KBM-7 (cell line): ENCODE results near the gene IGSF21.

Source experiments
- DNase-seq: peaks from one replicate; pipeline ENCODE4 v3.0.0-alpha.2; 2015
- in situ Hi-C: fragments of 300-500 bp; cut with MboI; formaldehyde crosslinking; loops from 2 replicates; pipeline ENCODE4 v1.14.3; 2020; ENCODE audit warnings: low sequenced_read_pairs, low pct_unique_long_range_greater_than_20kb, mixed read lengths

IGSF21 gene

GRCh38 chr1:18107369-18108298 is at the start of gene IGSF21:
TSS of gene IGSF21 (plus strand) at chr1:18107798. CDS start at chr1:18108129, 331 bp downstream.
- in situ Hi-C loops, result no loop called here
- DNase-seq, result no peak

GRCh38 chr1:18058206-18058921 is 49.2 kb upstream of the IGSF21 start:
- in situ Hi-C loops, result no loop called here
- DNase-seq, result no peak

GRCh38 chr1:18058981-18059605 is 48.5 kb upstream of the IGSF21 start:
- in situ Hi-C loops, result no loop called here
- DNase-seq, result no peak

GRCh38 chr1:18060366-18060765 is 47.2 kb upstream of the IGSF21 start:
- DNase-seq, result no peak
- in situ Hi-C loops, result no loop called here

GRCh38 chr1:18062185-18062584 is 45.4 kb upstream of the IGSF21 start:
- no peak for DNase-seq
- in situ Hi-C loops, result no loop called here

- DNase-seq, result no peak
- in situ Hi-C loops, result no loop called here
These were observed 43.1 kb upstream of the IGSF21 start for GRCh38 chr1:18064534-18064933.

- no peak for DNase-seq
- in situ Hi-C loops, result no loop called here
These were observed 41.0 kb upstream of the IGSF21 start for GRCh38 chr1:18066576-18066975.

GRCh38 chr1:18069903-18070302 is 37.7 kb upstream of the IGSF21 start:
- in situ Hi-C loops, result no loop called here
- no peak for DNase-seq

GRCh38 chr1:18072066-18072465 is 35.5 kb upstream of the IGSF21 start:
- no peak for DNase-seq
- in situ Hi-C loops, result no loop called here

GRCh38 chr1:18073066-18073642 is 34.4 kb upstream of the IGSF21 start:
- no peak for DNase-seq
- in situ Hi-C loops, result no loop called here

- no peak for DNase-seq
- in situ Hi-C loops, result no loop called here
These were observed 29.9 kb upstream of the IGSF21 start for GRCh38 chr1:18077657-18078215.

GRCh38 chr1:18079941-18080735 is 27.5 kb upstream of the IGSF21 start:
- in situ Hi-C loops, result no loop called here
- no peak for DNase-seq

GRCh38 chr1:18085387-18086074 is 22.1 kb upstream of the IGSF21 start:
- DNase-seq, result no peak
- in situ Hi-C loops, result no loop called here

- DNase-seq, result no peak
- in situ Hi-C loops, result no loop called here
These were observed 19.5 kb upstream of the IGSF21 start for GRCh38 chr1:18088077-18088594.

GRCh38 chr1:18089488-18089887 is 18.1 kb upstream of the IGSF21 start:
- in situ Hi-C loops, result no loop called here

GRCh38 chr1:18090636-18091035 is 17.0 kb upstream of the IGSF21 start:
- in situ Hi-C loops, result no loop called here
- no peak for DNase-seq

More at GRCh38 chr1:18089488-18089887, 18.1 kb upstream of the IGSF21 start:
- DNase-seq, result no peak

- DNase-seq, result no peak
- in situ Hi-C loops, result no loop called here
These were observed 15.7 kb upstream of the IGSF21 start for GRCh38 chr1:18091660-18092446.
